GM18511 (cell line): ENCODE measurements around the gene INSR.
A peak's percentile ranks its signal among the peaks of the same experiment; 100 is the strongest.

Experiments
- ATAC-seq: cut with Tn5 transposase; IDR thresholded peaks from one replicate; pipeline ENCODE4 v1.9.1; 2021; ENCODE audit warnings: mild to moderate bottlenecking, moderate library complexity; ENCODE audit not compliant: unreplicated experiment

INSR gene

GRCh38 chr19:7297742-7298141, 3.5 kb upstream of the INSR start:
- no peak for ATAC-seq

- ATAC-seq: no peak
Measured at GRCh38 chr19:7295912-7296536, 1.8 kb upstream of the INSR start.

GRCh38 chr19:7294558-7295212, 471 bp upstream of the INSR start:
- peak; percentile 51 for ATAC-seq

- no peak for ATAC-seq
Measured at GRCh38 chr19:7292950-7293761, 1.1 kb downstream of the INSR start.

GRCh38 chr19:7292352-7292949, 1.8 kb downstream of the INSR start:
- no peak for ATAC-seq

GRCh38 chr19:7288977-7289376, 5.2 kb downstream of the INSR start:
- no peak for ATAC-seq

- no peak for ATAC-seq
Measured at GRCh38 chr19:7288131-7288530, 6.1 kb downstream of the INSR start.

GRCh38 chr19:7287722-7288121, 6.5 kb downstream of the INSR start:
- no peak for ATAC-seq

- no peak for ATAC-seq
Measured at GRCh38 chr19:7280940-7281666, 13.1 kb downstream of the INSR start.

GRCh38 chr19:7272856-7273578, 21.2 kb downstream of the INSR start:
- ATAC-seq: no peak

- no peak for ATAC-seq
Measured at GRCh38 chr19:7268705-7269098, 25.5 kb downstream of the INSR start.

- no peak for ATAC-seq
Measured at GRCh38 chr19:7267792-7268704, 26.2 kb downstream of the INSR start.

- no peak for ATAC-seq
Measured at GRCh38 chr19:7266832-7267231, 27.4 kb downstream of the INSR start.

- ATAC-seq: no peak
Measured at GRCh38 chr19:7265963-7266362, 28.3 kb downstream of the INSR start.

GRCh38 chr19:7264858-7265257, 29.4 kb downstream of the INSR start:
- ATAC-seq: no peak

- ATAC-seq: no peak
Measured at GRCh38 chr19:7263521-7263920, 30.7 kb downstream of the INSR start.

- no peak for ATAC-seq
Measured at GRCh38 chr19:7263066-7263465, 31.1 kb downstream of the INSR start.

- ATAC-seq: no peak
Measured at GRCh38 chr19:7262470-7262869, 31.7 kb downstream of the INSR start.

- no peak for ATAC-seq
Measured at GRCh38 chr19:7260161-7260560, 34.1 kb downstream of the INSR start.
